IMR-90 (cell line): ENCODE results near the gene GPC5. TPM values are rescaled to one million over a fixed set of nuclear protein-coding genes. Genes with fewer than 3 reads are reported as not detected.

ENCODE experiments used
- ATAC-seq: fragments of 200-7000 bp; cut with Tn5 transposase; 2 replicates; pipeline ENCODE4 v1.9.1; 2020; ENCODE audit warnings: low read depth, mild to moderate bottlenecking, moderate library complexity
- BruUV-seq: library from RNA; stranded (reverse); fragments of 400-500 nt; replicated peaks from 2 replicates; lab custom pipeline; 2021; lab: Mats Ljungman, UMichigan
- CTCF ChIA-PET: fragments of 300-600 bp; formaldehyde crosslinking; extraction: SDS; loops from one replicate; lab custom pipeline; 2021; ENCODE audit warnings: antibody characterized with exemption; lab: Yijun Ruan, JAX
- POLR2A ChIA-PET: fragments of 300-600 bp; sonication (Branson Sonifier 250); formaldehyde crosslinking; loops from one replicate; lab custom pipeline; 2022; ENCODE audit warnings: antibody characterized with exemption; ENCODE audit not compliant: unreplicated experiment; lab: Charles Lee
- DNase-seq: peaks from one replicate; pipeline ENCODE4 v3.0.0; 2013
- H2AFZ ChIP-seq: replicated peaks from 2 replicates; pipeline ENCODE3; 2013; ENCODE audit warnings: low read length, mild to moderate bottlenecking; ENCODE audit not compliant: poor library complexity
- H2AK5ac ChIP-seq: 2 replicates; pipeline ENCODE4 v1.6.1; 2013; ENCODE audit warnings: low read depth, low read length, inconsistent platforms
- H2AK9ac ChIP-seq: replicated peaks from 2 replicates; pipeline ENCODE3; 2013; ENCODE audit warnings: mild to moderate bottlenecking, low read depth, low read length, moderate library complexity; ENCODE audit not compliant: poor library complexity
- H2BK120ac ChIP-seq: 2 replicates; pipeline ENCODE4 v1.6.1; 2013; ENCODE audit warnings: low read depth, low read length, inconsistent platforms
- H2BK15ac ChIP-seq: 3 replicates; pipeline ENCODE4 v1.6.1; 2013; ENCODE audit warnings: low read depth, low read length, inconsistent platforms
- H2BK20ac ChIP-seq: 2 replicates; pipeline ENCODE4 v1.6.1; 2013; ENCODE audit warnings: low read depth, mild to moderate bottlenecking, inconsistent platforms, low read length, moderate library complexity
- H2BK5ac ChIP-seq: 2 replicates; pipeline ENCODE4 v1.6.1; 2013; ENCODE audit warnings: mild to moderate bottlenecking, low read depth, low read length, inconsistent platforms; ENCODE audit not compliant: poor library complexity, severe bottlenecking
- H3K14ac ChIP-seq: replicated peaks from 2 replicates; pipeline ENCODE4 v1.6.1; 2013; ENCODE audit warnings: low read depth, low read length, inconsistent platforms
- H3K18ac ChIP-seq: 2 replicates; pipeline ENCODE4 v1.6.1; 2013; ENCODE audit warnings: low read depth, low read length, control low read depth
- H3K23ac ChIP-seq: 2 replicates; pipeline ENCODE4 v1.6.1; 2013; ENCODE audit warnings: low read depth, low read length, inconsistent platforms
- H3K27ac ChIP-seq: 2 replicates; pipeline ENCODE4 v1.5.1; 2013; ENCODE audit warnings: mild to moderate bottlenecking, control low read depth, low read length; ENCODE audit not compliant: insufficient read depth
- H3K27me3 ChIP-seq: 2 replicates; pipeline ENCODE4 v1.6.1; 2013; ENCODE audit warnings: low read length; ENCODE audit not compliant: control insufficient read depth, insufficient read depth
- H3K36me3 ChIP-seq: 2 replicates; pipeline ENCODE4 v1.6.1; 2013; ENCODE audit warnings: low read length, mixed read lengths; ENCODE audit not compliant: control insufficient read depth, insufficient read depth
- H3K4ac ChIP-seq: 2 replicates; pipeline ENCODE4 v1.6.1; 2013; ENCODE audit warnings: low read depth, low read length, inconsistent platforms
- H3K4me1 ChIP-seq: 2 replicates; pipeline ENCODE4 v1.6.1; 2013; ENCODE audit warnings: low read length, mixed read lengths; ENCODE audit not compliant: control insufficient read depth, insufficient read depth
- H3K4me2 ChIP-seq: 2 replicates; pipeline ENCODE4 v1.6.1; 2013; ENCODE audit warnings: low read depth, mild to moderate bottlenecking, control low read depth, low read length, moderate library complexity
- H3K4me3 ChIP-seq: 2 replicates; pipeline ENCODE4 v1.5.1; 2013; ENCODE audit warnings: low read depth, mild to moderate bottlenecking, control low read depth, low read length, moderate library complexity; ENCODE audit not compliant: insufficient read depth
- H3K56ac ChIP-seq: 2 replicates; pipeline ENCODE4 v1.6.1; 2013; ENCODE audit warnings: low read length, inconsistent platforms; ENCODE audit not compliant: insufficient read depth; ENCODE audit errors: extremely low read depth
- H3K79me1 ChIP-seq, 2 experiments: 2 replicates each; pipeline ENCODE4 v1.6.1; 2013; ENCODE audit warnings: low read length in 2 of 2, inconsistent platforms in 1 of 2, low read depth in 1 of 2
- H3K9ac ChIP-seq: 2 replicates; pipeline ENCODE4 v1.6.1; 2013; ENCODE audit warnings: low read depth, low read length, control low read depth
- H3K9me1 ChIP-seq: 2 replicates; pipeline ENCODE4 v1.6.1; 2013; ENCODE audit warnings: low read length, inconsistent platforms; ENCODE audit not compliant: insufficient read depth
- H3K9me3 ChIP-seq: 2 replicates; pipeline ENCODE4 v1.6.1; 2013; ENCODE audit warnings: low read length; ENCODE audit not compliant: control insufficient read depth, insufficient read depth
- H4K20me1 ChIP-seq: 2 replicates; pipeline ENCODE4 v1.6.1; 2013; ENCODE audit warnings: low read length, inconsistent platforms; ENCODE audit not compliant: insufficient read depth
- H4K5ac ChIP-seq: 2 replicates; pipeline ENCODE4 v1.6.1; 2013; ENCODE audit warnings: mild to moderate bottlenecking, low read depth, low read length, control low read depth
- H4K8ac ChIP-seq, 2 experiments: 2 replicates each; pipeline ENCODE4 v1.6.1; 2013; ENCODE audit warnings: low read depth in 2 of 2, low read length in 2 of 2, control low read depth in 1 of 2, inconsistent platforms in 1 of 2
- H4K91ac ChIP-seq: 2 replicates; pipeline ENCODE4 v1.6.1; 2013; ENCODE audit warnings: low read depth, low read length, inconsistent platforms; ENCODE audit not compliant: insufficient read depth
- BHLHE40 ChIP-seq: fragments of 150-350 bp; IDR thresholded peaks from 2 replicates; pipeline ENCODE4 v1.6.1; 2016; ENCODE audit warnings: mild to moderate bottlenecking, low read depth, low read length
- CEBPB ChIP-seq: IDR thresholded peaks from 2 replicates; pipeline ENCODE4 v1.6.1; 2012; ENCODE audit warnings: low read depth, low read length, improper control_type of control experiment
- MAFK ChIP-seq: IDR thresholded peaks from 2 replicates; pipeline ENCODE4 v1.6.1; 2012; ENCODE audit warnings: low read depth, low read length, improper control_type of control experiment
- MAZ ChIP-seq: IDR thresholded peaks from 2 replicates; pipeline ENCODE4 v1.6.1; 2012; ENCODE audit warnings: low read depth, mild to moderate bottlenecking, low read length, improper control_type of control experiment, moderate library complexity, borderline replicate concordance
- MXI1 ChIP-seq: IDR thresholded peaks from 2 replicates; pipeline ENCODE4 v1.6.1; 2012; ENCODE audit warnings: low read depth, mild to moderate bottlenecking, low read length, moderate library complexity, borderline replicate concordance
- POLR2A ChIP-seq: IDR thresholded peaks from 2 replicates; pipeline ENCODE4 v1.6.1; 2012; ENCODE audit warnings: mild to moderate bottlenecking, low read depth, low read length
- RFX5 ChIP-seq: IDR thresholded peaks from 2 replicates; pipeline ENCODE4 v1.8.0; 2012; ENCODE audit warnings: low read depth, mild to moderate bottlenecking, low read length, moderate library complexity
- WGBS, 2 experiments: methylation state at CpG; one replicate each; pipeline versions ENCODE4 v1.1.5 to v1.1.7; 2013; ENCODE audit warnings: missing lambda C conversion rate in 2 of 2; ENCODE audit not compliant: insufficient read length in 1 of 2; ENCODE audit errors: extremely low coverage in 2 of 2; 5-methylcytosine and 5-hydroxymethylcytosine counted together
- dilution Hi-C: fragments of 300-500 bp; cut with HindIII; formaldehyde crosslinking; loops from one replicate; pipeline ENCODE4 v1.14.3; 2018; ENCODE audit warnings: low sequenced_read_pairs; ENCODE audit not compliant: unreplicated experiment
- in situ Hi-C: fragments of 300-500 bp; cut with MboI; formaldehyde crosslinking; loops from 3 replicates; pipeline ENCODE4 v1.14.3; 2019; ENCODE audit warnings: low sequenced_read_pairs, inconsistent platforms, mixed read lengths
- intact Hi-C: fragments of 100-400 bp; cut with micrococcal nuclease; formaldehyde crosslinking; loops from 2 replicates; pipeline ENCODE4 v1.10.0; 2022
- polyA plus RNA-seq, 3 experiments: library from polyadenylated mRNA; depleted of rRNA; stranded (reverse); fragments of >200 nt; gene quantifications; 2 replicates each; pipeline ENCODE4 v1.2.3, GENCODE V29; 2012; ENCODE audit warnings: low replicate concordance in 1 of 3
- total RNA-seq: library from RNA; depleted of rRNA; stranded (reverse); fragments of >200 nt; gene quantifications from 2 replicates; pipeline ENCODE4 v1.2.3, GENCODE V29; 2012
- TF ChIP-seq, protein P1 (sequence below): fragments of 150-350 bp; IDR thresholded peaks from 2 replicates; pipeline ENCODE4 v1.6.1; 2016; ENCODE audit warnings: low read depth, mild to moderate bottlenecking, low read length, moderate library complexity, borderline replicate concordance

GPC5 gene
- total and polyA plus RNA-seq, 2 of the 4 experiments (the other 2 are of a cell fraction) = 0.94 to 1.8 TPM

DNA sequence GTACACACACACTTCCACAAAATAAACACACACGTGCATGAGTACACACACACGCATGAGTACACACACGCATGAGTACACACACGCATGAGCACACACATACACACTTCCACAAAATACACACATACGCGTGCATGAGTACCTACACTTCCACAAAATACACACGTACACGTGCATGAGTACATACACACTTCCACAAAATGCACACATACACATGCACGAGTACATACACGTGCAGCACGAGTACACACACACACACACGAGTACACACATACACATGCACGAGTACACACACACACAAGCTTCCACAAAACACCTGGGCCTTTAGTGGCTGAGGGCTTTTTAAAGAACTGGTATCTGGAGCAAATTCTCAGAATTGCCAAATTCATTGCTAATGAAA is 619.3 kb downstream of the GPC5 start:
- no peak overlapping the region for H2AK9ac ChIP-seq
- no peak overlapping the region for H2BK20ac ChIP-seq
- dilution Hi-C loops (no loop called here), in situ Hi-C loops (no loop called here), intact Hi-C loops (no loop called here)
- TF ChIP-seq BHLHE40 (no peak), POLR2A (no peak), CEBPB (no peak), MXI1 (no peak), MAZ (no peak), RFX5 (no peak), MAFK (no peak)
- TF ChIP-seq, protein P1, sequence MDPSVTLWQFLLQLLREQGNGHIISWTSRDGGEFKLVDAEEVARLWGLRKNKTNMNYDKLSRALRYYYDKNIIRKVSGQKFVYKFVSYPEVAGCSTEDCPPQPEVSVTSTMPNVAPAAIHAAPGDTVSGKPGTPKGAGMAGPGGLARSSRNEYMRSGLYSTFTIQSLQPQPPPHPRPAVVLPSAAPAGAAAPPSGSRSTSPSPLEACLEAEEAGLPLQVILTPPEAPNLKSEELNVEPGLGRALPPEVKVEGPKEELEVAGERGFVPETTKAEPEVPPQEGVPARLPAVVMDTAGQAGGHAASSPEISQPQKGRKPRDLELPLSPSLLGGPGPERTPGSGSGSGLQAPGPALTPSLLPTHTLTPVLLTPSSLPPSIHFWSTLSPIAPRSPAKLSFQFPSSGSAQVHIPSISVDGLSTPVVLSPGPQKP = no peak
- H4K91ac ChIP-seq = no peak overlapping the region
- no peak overlapping the region for H4K8ac ChIP-seq
- no peaks in the 10 kb centered on the region for H4K20me1 ChIP-seq
- H3K9me1 ChIP-seq = no peaks in the 10 kb centered on the region
- H3K27ac ChIP-seq = no peak overlapping the region
- H3K14ac ChIP-seq = no peak overlapping the region
- no peaks in the 10 kb centered on the region for H3K36me3 ChIP-seq
- no peak overlapping the region for H2AK5ac ChIP-seq
- BruUV-seq = no TSS peak
- H3K9ac ChIP-seq = no peak overlapping the region
- H3K27me3 ChIP-seq = no peaks in the 10 kb centered on the region
- no peak overlapping the region for H2BK15ac ChIP-seq
- 85% methylated on average over 8 of the region's 13 CpGs; no CpG with 5 or more reads in 1 of the 2 experiments for WGBS, 2 experiments
- no peaks in the 10 kb centered on the region for H3K79me1 ChIP-seq
- H3K4me1 ChIP-seq = no peaks in the 10 kb centered on the region
- no peak overlapping the region for H2BK120ac ChIP-seq
- ChIA-PET POLR2A (no interaction called here), CTCF (no interaction called here)
- H3K23ac ChIP-seq = no peak overlapping the region
- no peak overlapping the region for H2BK5ac ChIP-seq
- H2AFZ ChIP-seq = no peak overlapping the region
- no peaks in the 10 kb centered on the region for H3K9me3 ChIP-seq
- DNase-seq (no peak), ATAC-seq (no peak)
- no peak overlapping the region for H3K4me3 ChIP-seq
- no peak overlapping the region for H3K18ac ChIP-seq
- no peak overlapping the region for H3K56ac ChIP-seq
- H3K4me2 ChIP-seq = no peak overlapping the region
- no peak overlapping the region for H4K5ac ChIP-seq
- H3K4ac ChIP-seq = no peak overlapping the region
